GM12872 (cell line): Measurements from ENCODE around the gene SPATA18.

ENCODE experiments used
- TF ChIP-seq, protein P1 (sequence below): IDR thresholded peaks from 3 replicates; pipeline ENCODE4 v1.5.1; 2011; ENCODE audit warnings: low read depth, mild to moderate bottlenecking, low read length, moderate library complexity; ENCODE audit not compliant: insufficient read depth

SPATA18 gene

DNA sequence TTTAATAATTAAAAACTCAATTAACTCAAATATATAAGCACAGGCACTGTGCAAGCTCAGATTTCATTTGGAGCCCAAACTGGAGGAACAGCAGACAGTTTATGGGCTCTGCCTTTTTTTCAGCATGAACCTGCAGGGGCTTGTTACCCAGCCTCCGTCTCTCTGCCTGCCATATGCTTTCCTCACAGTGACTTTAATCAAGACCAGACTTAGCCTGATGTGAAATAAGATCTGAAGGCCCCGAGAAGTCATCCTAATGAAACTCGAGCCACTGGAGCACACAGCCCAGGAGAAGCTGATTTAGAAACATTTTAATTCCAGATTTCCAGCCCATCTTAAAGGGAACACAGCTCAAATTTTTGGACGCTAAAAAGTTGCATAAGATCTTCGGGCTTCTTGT lies 55.6 kb downstream of the SPATA18 start:
- TF ChIP-seq, protein P1, sequence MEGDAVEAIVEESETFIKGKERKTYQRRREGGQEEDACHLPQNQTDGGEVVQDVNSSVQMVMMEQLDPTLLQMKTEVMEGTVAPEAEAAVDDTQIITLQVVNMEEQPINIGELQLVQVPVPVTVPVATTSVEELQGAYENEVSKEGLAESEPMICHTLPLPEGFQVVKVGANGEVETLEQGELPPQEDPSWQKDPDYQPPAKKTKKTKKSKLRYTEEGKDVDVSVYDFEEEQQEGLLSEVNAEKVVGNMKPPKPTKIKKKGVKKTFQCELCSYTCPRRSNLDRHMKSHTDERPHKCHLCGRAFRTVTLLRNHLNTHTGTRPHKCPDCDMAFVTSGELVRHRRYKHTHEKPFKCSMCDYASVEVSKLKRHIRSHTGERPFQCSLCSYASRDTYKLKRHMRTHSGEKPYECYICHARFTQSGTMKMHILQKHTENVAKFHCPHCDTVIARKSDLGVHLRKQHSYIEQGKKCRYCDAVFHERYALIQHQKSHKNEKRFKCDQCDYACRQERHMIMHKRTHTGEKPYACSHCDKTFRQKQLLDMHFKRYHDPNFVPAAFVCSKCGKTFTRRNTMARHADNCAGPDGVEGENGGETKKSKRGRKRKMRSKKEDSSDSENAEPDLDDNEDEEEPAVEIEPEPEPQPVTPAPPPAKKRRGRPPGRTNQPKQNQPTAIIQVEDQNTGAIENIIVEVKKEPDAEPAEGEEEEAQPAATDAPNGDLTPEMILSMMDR = no peak

DNA sequence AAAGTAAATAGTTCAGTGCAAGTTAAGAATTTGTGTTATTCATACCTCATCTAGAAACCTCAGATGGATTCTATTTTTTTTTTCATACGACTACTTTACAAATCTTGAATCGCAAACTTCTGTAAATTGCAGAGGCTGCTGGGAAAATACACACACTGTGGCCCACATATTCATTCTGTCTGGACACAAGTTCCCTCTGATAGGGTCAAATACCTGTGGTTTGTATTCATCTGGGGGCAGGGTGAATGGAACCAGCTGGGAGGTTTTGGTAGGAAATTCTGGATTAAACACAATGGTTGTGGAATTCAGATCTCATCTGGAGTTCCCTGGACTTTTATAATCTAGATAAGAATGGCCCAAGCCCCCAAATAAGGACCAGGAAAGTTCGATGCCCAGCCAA lies 56.2 kb downstream of the SPATA18 start:
- TF ChIP-seq, protein P1 = no peak

DNA sequence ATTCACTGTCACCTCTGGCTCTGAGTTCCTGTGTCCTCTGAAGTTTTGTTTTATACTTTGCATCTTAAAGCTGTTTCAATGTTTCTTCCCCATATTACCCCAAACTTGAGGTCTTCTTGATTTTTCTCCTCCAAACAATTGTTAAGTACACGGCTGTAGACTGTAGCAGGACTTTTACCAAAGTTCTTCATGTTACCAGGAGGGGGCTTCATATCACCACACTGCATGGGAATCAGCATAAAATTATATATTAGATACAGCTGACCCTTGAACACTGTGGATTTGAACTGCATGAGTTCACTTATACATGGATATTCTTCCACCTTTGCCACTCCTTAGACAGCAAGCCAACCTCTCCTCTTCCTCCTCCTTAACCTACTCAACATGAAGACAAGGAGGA lies 56.6 kb downstream of the SPATA18 start:
- TF ChIP-seq, protein P1 = no peak

DNA sequence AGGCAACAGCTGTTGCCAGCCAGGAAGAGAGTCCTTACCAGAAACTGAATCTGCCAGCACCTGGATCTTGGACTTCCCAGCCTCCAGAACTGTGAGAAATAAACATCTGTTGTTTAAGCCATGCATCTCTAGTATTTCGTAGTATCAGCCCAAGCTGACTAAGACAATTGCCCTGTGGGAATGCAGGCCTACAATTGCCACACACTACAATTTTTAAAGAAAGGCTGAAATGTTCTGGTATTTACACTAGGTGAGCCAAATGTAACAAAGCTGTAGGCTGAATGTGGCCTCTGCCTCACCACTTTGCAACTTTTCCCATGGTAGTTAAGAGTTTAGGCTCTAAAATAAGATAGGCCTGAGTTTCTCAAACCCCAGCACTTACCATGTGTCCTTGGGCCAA lies 59.1 kb downstream of the SPATA18 start:
- TF ChIP-seq, protein P1 = no peak

DNA sequence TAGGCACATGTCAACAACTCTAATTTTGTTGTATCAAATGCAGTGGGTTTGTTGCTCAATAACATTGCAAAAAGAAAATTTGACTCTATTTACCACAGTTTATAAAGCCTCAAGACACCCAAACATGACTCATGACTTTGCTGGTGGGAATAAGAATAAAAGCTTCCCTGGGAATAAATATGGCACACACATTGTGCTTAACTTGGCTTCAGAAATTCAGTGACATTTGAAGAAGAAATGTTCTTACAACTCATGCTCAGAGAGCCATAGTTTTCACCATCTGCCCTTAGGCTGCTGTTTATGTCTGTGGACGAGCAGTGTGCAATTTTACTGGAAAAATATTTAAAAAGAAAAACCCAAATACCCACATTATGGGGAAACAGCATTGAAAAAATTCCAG lies 60.9 kb downstream of the SPATA18 start:
- TF ChIP-seq, protein P1 = no peak

DNA sequence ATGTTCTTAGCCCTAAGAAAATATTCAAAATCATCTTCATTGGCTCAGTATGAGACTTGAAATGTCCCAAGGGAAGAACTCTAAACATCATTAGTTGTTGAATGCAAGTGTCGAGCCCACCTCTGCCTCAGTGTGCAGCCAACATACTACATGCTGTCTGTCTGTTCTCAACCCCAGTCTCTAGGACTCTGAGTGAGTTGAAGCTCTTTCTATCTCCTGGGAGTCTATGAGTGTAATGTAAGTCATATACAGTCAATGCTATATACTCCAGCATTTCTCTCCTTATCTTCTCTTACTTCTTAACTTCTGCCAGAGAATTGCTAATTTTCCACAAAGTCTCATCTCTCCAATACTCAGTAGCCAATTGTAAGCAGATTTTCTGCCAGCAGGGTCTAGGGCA lies 61.3 kb downstream of the SPATA18 start:
- TF ChIP-seq, protein P1 = no peak

DNA sequence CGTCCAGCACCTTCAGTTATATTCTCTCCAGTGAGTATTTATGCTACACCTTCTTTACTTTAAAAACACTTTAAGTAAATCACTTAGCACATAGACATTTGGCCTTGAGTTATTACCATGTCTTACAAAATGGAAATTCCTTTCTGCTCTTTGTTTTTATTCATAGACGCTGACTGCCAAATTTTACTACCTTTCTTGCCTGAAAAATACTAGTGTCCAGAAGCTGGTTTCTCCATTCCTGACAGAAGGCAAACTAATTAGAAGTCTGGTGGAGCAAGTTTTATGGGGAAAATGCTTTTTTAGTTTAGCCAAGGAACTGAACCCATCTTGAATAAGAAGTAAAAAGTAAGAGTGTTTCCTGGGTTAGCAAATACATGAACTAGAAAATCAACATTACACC lies 65.5 kb downstream of the SPATA18 start:
- TF ChIP-seq, protein P1 = no peak

DNA sequence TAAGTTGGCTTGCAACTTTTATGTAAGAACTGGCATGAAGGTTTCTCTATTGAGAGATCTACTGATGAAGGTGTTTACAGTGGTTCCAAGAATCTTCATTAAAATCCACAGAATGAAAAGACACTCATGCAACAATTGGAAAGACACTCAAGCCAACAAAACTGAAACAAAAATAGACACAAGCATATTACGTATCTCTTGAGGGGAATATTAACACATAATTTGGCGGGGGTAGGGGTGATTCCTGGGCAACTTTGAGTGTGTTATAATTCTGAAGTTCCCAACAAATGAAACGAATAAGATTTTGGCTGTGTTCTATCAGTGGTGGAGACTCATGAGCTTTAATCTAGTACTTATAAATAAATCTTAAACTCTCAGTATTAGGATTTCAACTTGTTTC lies 75.1 kb downstream of the SPATA18 start:
- TF ChIP-seq, protein P1 = no peak
